ENCODE results near the gene CYP4F11. TPM values are rescaled to one million over a fixed set of nuclear protein-coding genes. Genes with fewer than 3 reads are reported as not detected.
"Not testable (repeated sequence)": the region's sequence is repeated elsewhere in the genome, so short reads cannot be mapped to it uniquely, and the experiment has no call there.

CYP4F11 gene
- total and polyA plus RNA-seq, 3 experiments from 2014 or later = not detected

- Mint-ChIP-seq H3K27ac (peak overlapping the region in 1 of 8 donors; percentile 51), H3K4me3 (no peak overlapping the region), H3K36me3 (no peaks in the 10 kb centered on the region), H3K27me3 (peaks cover 13 to 36% of the 10 kb centered on the region in 2 donors), H3K4me1 (no peaks in the 10 kb centered on the region), H3K9me3 (peaks cover 0 to 2% (median 0%) of the 10 kb centered on the region in 5 donors)
- H3K27ac ChIP-seq (ENCODE audit: low read depth, low read length) = no peak overlapping the region
- H3K4me3 ChIP-seq (ENCODE audit: low read length) = no peak overlapping the region
- ChIA-PET POLR2A (no interaction called here), CTCF (no interaction called here)
- no peaks in the 10 kb centered on the region for H3K9me3 ChIP-seq (ENCODE audit: low read length)
- H3K36me3 ChIP-seq (ENCODE audit: insufficient read depth, low read length) = no peaks in the 10 kb centered on the region
- H3K27me3 ChIP-seq (ENCODE audit: insufficient read depth, low read length, poor library complexity, severe bottlenecking) = peaks cover 3% of the 10 kb centered on the region
- no peaks in the 10 kb centered on the region for H3K4me1 ChIP-seq (ENCODE audit: insufficient read depth, low read length)
- DNase-seq = no peak
Observed at GRCh38 chr19:15935167-15935702, 906 bp upstream of the CYP4F11 start.

- H3K4me1 Mint-ChIP-seq; H3K27ac ChIP-seq (ENCODE audit: low read depth, low read length); H3K4me3 ChIP-seq (ENCODE audit: low read length); H3K36me3 ChIP-seq (ENCODE audit: insufficient read depth, low read length); POLR2A ChIA-PET; H3K27ac Mint-ChIP-seq; DNase-seq; CTCF ChIA-PET; H3K36me3 Mint-ChIP-seq; H3K9me3 ChIP-seq (ENCODE audit: low read length); H3K9me3 Mint-ChIP-seq; H3K4me3 Mint-ChIP-seq; H3K4me1 ChIP-seq (ENCODE audit: insufficient read depth, low read length): not testable (repeated sequence)
- peaks cover 19 to 47% of the 10 kb centered on the region in 2 donors for H3K27me3 Mint-ChIP-seq
- peaks cover 12% of the 10 kb centered on the region for H3K27me3 ChIP-seq (ENCODE audit: insufficient read depth, low read length, poor library complexity, severe bottlenecking)
Observed at GRCh38 chr19:15933761-15934331, 483 bp downstream of the CYP4F11 start.

GRCh38 chr19:15928321-15928720 lies 6.0 kb downstream of the CYP4F11 start:
- no peak overlapping the region for H3K4me3 ChIP-seq (ENCODE audit: low read length)
- no peaks in the 10 kb centered on the region for H3K36me3 Mint-ChIP-seq
- no peak overlapping the region for H3K27ac Mint-ChIP-seq
- H3K27me3 ChIP-seq (ENCODE audit: insufficient read depth, low read length, poor library complexity, severe bottlenecking) = peaks cover 17% of the 10 kb centered on the region
- no peak overlapping the region for H3K27ac ChIP-seq (ENCODE audit: low read depth, low read length)
- no peaks in the 10 kb centered on the region for H3K9me3 ChIP-seq (ENCODE audit: low read length)
- no peak for DNase-seq
- H3K36me3 ChIP-seq (ENCODE audit: insufficient read depth, low read length) = no peaks in the 10 kb centered on the region
- ChIA-PET CTCF (no interaction called here), POLR2A (no interaction called here)
- H3K4me1 ChIP-seq (ENCODE audit: insufficient read depth, low read length) = no peaks in the 10 kb centered on the region
- peaks cover 39 to 59% of the 10 kb centered on the region in 2 donors for H3K27me3 Mint-ChIP-seq
- no peak overlapping the region for H3K4me3 Mint-ChIP-seq
- H3K9me3 Mint-ChIP-seq = no peaks in the 10 kb centered on the region
- no peaks in the 10 kb centered on the region for H3K4me1 Mint-ChIP-seq

- H3K9me3 Mint-ChIP-seq = no peaks in the 10 kb centered on the region
- H3K4me1 Mint-ChIP-seq = no peaks in the 10 kb centered on the region
- Histone ChIP-seq H3K9me3 (ENCODE audit: low read length) (no peaks in the 10 kb centered on the region), H3K27me3 (ENCODE audit: insufficient read depth, low read length, poor library complexity, severe bottlenecking) (peaks cover 17% of the 10 kb centered on the region), H3K27ac (ENCODE audit: low read depth, low read length) (no peak overlapping the region), H3K4me3 (ENCODE audit: low read length) (no peak overlapping the region), H3K4me1 (ENCODE audit: insufficient read depth, low read length) (no peaks in the 10 kb centered on the region), H3K36me3 (ENCODE audit: insufficient read depth, low read length) (no peaks in the 10 kb centered on the region)
- no peaks in the 10 kb centered on the region for H3K36me3 Mint-ChIP-seq
- no peak for DNase-seq
- no peak overlapping the region for H3K4me3 Mint-ChIP-seq
- peaks cover 48 to 72% of the 10 kb centered on the region in 2 donors for H3K27me3 Mint-ChIP-seq
- no peak overlapping the region for H3K27ac Mint-ChIP-seq
- POLR2A ChIA-PET = no interaction called here
- CTCF ChIA-PET = no interaction called here
Observed at GRCh38 chr19:15926484-15926883, 7.8 kb downstream of the CYP4F11 start.

- H3K9me3 ChIP-seq (ENCODE audit: low read length) = no peaks in the 10 kb centered on the region
- no peaks in the 10 kb centered on the region for H3K36me3 ChIP-seq (ENCODE audit: insufficient read depth, low read length)
- Mint-ChIP-seq H3K27me3 (peaks cover 43 to 51% of the 10 kb centered on the region in 2 donors), H3K4me1 (no peaks in the 10 kb centered on the region), H3K9me3 (no peaks in the 10 kb centered on the region), H3K27ac (no peak overlapping the region), H3K4me3 (no peak overlapping the region), H3K36me3 (no peaks in the 10 kb centered on the region)
- ChIA-PET CTCF (no interaction called here), POLR2A (no interaction called here)
- no peak for DNase-seq
- H3K4me1 ChIP-seq (ENCODE audit: insufficient read depth, low read length) = no peaks in the 10 kb centered on the region
- H3K27ac ChIP-seq (ENCODE audit: low read depth, low read length) = no peak overlapping the region
- H3K27me3 ChIP-seq (ENCODE audit: insufficient read depth, low read length, poor library complexity, severe bottlenecking) = peaks cover 3% of the 10 kb centered on the region
- no peak overlapping the region for H3K4me3 ChIP-seq (ENCODE audit: low read length)
Observed at GRCh38 chr19:15923702-15924101, 10.6 kb downstream of the CYP4F11 start.

GRCh38 chr19:15922021-15922420 lies 12.3 kb downstream of the CYP4F11 start:
- DNase-seq = no peak
- Histone ChIP-seq H3K27ac (ENCODE audit: low read depth, low read length) (no peak overlapping the region), H3K36me3 (ENCODE audit: insufficient read depth, low read length) (no peaks in the 10 kb centered on the region), H3K4me3 (ENCODE audit: low read length) (no peak overlapping the region), H3K4me1 (ENCODE audit: insufficient read depth, low read length) (no peaks in the 10 kb centered on the region), H3K9me3 (ENCODE audit: low read length) (no peaks in the 10 kb centered on the region), H3K27me3 (ENCODE audit: insufficient read depth, low read length, poor library complexity, severe bottlenecking) (no peaks in the 10 kb centered on the region)
- no peak overlapping the region for H3K27ac Mint-ChIP-seq
- H3K4me3 Mint-ChIP-seq = no peak overlapping the region
- ChIA-PET POLR2A (no interaction called here), CTCF (no interaction called here)
- H3K27me3 Mint-ChIP-seq = peaks cover 39 to 47% of the 10 kb centered on the region in 2 donors
- H3K9me3 Mint-ChIP-seq = no peaks in the 10 kb centered on the region
- H3K36me3 Mint-ChIP-seq = no peaks in the 10 kb centered on the region
- H3K4me1 Mint-ChIP-seq = no peaks in the 10 kb centered on the region

GRCh38 chr19:15919243-15919642 lies 15.1 kb downstream of the CYP4F11 start:
- no peak for DNase-seq
- Histone ChIP-seq H3K36me3 (ENCODE audit: insufficient read depth, low read length) (no peaks in the 10 kb centered on the region), H3K27me3 (ENCODE audit: insufficient read depth, low read length, poor library complexity, severe bottlenecking) (no peaks in the 10 kb centered on the region), H3K27ac (ENCODE audit: low read depth, low read length) (no peak overlapping the region), H3K9me3 (ENCODE audit: low read length) (peaks cover 4% of the 10 kb centered on the region), H3K4me1 (ENCODE audit: insufficient read depth, low read length) (no peaks in the 10 kb centered on the region), H3K4me3 (ENCODE audit: low read length) (no peak overlapping the region)
- Mint-ChIP-seq H3K4me1 (no peaks in the 10 kb centered on the region), H3K4me3 (no peak overlapping the region), H3K36me3 (peaks cover 0 to 12% (median 0%) of the 10 kb centered on the region in 3 donors), H3K27me3 (peaks cover 39 to 59% of the 10 kb centered on the region in 2 donors), H3K9me3 (peaks cover 6 to 14% (median 11%) of the 10 kb centered on the region in 5 donors), H3K27ac (no peak overlapping the region)
- CTCF ChIA-PET = no interaction called here
- POLR2A ChIA-PET = no interaction called here

GRCh38 chr19:15915109-15915508 lies 19.2 kb downstream of the CYP4F11 start:
- Histone ChIP-seq H3K27me3 (ENCODE audit: insufficient read depth, low read length, poor library complexity, severe bottlenecking) (peaks cover 17% of the 10 kb centered on the region), H3K4me3 (ENCODE audit: low read length) (no peak overlapping the region), H3K9me3 (ENCODE audit: low read length) (peaks cover 4% of the 10 kb centered on the region), H3K36me3 (ENCODE audit: insufficient read depth, low read length) (no peaks in the 10 kb centered on the region), H3K4me1 (ENCODE audit: insufficient read depth, low read length) (no peaks in the 10 kb centered on the region), H3K27ac (ENCODE audit: low read depth, low read length) (no peak overlapping the region)
- DNase-seq = no peak
- Mint-ChIP-seq H3K27ac (no peak overlapping the region), H3K36me3 (peaks cover 0 to 16% (median 0%) of the 10 kb centered on the region in 3 donors), H3K4me1 (peaks cover 0 to 7% (median 6%) of the 10 kb centered on the region in 3 donors), H3K9me3 (peaks cover 8 to 14% (median 13%) of the 10 kb centered on the region in 5 donors), H3K4me3 (no peak overlapping the region), H3K27me3 (peaks cover 43 to 66% of the 10 kb centered on the region in 2 donors)
- CTCF ChIA-PET = no interaction called here
- POLR2A ChIA-PET = no interaction called here

Data from CD8-positive, alpha-beta memory T cell (primary cell).